Lower leg skin (tissue), 3 donors: ENCODE results near the gene SOX6.

Experiments
- POLR2A ChIP-seq, 2 donors: fragments of 450-650 bp; IDR thresholded peaks; one replicate each; pipeline ENCODE4 v1.6.1; 2016 to 2017; ENCODE audit warnings: antibody characterized with exemption in 2 of 2, mild to moderate bottlenecking in 1 of 2, moderate library complexity in 1 of 2
- TF ChIP-seq, protein P1 (sequence below), 3 donors: fragments of 450-650 bp; IDR thresholded peaks; one replicate each; pipeline ENCODE4 v1.5.1; 2016; ENCODE audit warnings: antibody characterized with exemption in 3 of 3, mild to moderate bottlenecking in 3 of 3, moderate library complexity in 2 of 3

DNA sequence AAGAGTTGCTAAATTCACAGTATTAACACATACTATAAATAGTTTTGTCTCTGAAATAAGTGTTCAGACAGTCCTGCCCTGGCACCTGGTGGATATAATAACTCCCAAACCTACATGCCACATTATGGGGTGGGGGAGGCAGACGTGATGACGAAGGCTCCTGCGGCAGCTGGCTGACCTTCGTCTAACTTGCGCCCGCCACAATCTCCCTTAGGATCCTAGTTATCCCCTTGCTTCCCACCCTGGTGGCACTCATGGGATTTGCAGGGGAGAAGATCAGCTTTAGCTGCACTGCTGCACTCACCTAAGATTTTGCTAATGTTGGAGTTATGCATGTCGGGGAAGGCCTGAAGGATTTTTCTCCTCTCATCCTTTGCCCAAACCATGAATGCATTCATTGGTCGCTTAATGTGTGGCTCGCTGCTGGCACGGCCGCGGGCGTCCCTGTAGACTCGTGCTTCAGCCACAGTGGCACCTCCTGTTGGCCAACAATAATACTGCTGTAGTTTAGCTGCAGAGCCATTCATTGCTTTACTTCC, 367.6 kb downstream of the SOX6 start:
- TF ChIP-seq, protein P1, sequence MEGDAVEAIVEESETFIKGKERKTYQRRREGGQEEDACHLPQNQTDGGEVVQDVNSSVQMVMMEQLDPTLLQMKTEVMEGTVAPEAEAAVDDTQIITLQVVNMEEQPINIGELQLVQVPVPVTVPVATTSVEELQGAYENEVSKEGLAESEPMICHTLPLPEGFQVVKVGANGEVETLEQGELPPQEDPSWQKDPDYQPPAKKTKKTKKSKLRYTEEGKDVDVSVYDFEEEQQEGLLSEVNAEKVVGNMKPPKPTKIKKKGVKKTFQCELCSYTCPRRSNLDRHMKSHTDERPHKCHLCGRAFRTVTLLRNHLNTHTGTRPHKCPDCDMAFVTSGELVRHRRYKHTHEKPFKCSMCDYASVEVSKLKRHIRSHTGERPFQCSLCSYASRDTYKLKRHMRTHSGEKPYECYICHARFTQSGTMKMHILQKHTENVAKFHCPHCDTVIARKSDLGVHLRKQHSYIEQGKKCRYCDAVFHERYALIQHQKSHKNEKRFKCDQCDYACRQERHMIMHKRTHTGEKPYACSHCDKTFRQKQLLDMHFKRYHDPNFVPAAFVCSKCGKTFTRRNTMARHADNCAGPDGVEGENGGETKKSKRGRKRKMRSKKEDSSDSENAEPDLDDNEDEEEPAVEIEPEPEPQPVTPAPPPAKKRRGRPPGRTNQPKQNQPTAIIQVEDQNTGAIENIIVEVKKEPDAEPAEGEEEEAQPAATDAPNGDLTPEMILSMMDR (IDR thresholded peaks at IDR 0.05) = no peak
- TF ChIP-seq POLR2A (IDR thresholded peaks at IDR 0.05) = no peak
